Measurements from ENCODE around the gene CARD11.

Gene CARD11

GRCh38 chr7:3013975-3014792 is 29.5 kb downstream of the CARD11 start:
- no peak for DNase-seq

- DNase-seq: no peak
These were observed 32.3 kb downstream of the CARD11 start for GRCh38 chr7:3011211-3011852.

GRCh38 chr7:3010161-3010560 is 33.5 kb downstream of the CARD11 start:
- no peak for DNase-seq

- no peak for DNase-seq
These were observed 34.6 kb downstream of the CARD11 start for GRCh38 chr7:3009086-3009485.

- DNase-seq: no peak
These were observed 35.3 kb downstream of the CARD11 start for GRCh38 chr7:3008386-3008785.

GRCh38 chr7:3007696-3008095 is 36.0 kb downstream of the CARD11 start:
- no peak for DNase-seq

- DNase-seq: no peak
These were observed 38.4 kb downstream of the CARD11 start for GRCh38 chr7:3005257-3005656.

GRCh38 chr7:3003936-3004335 is 39.7 kb downstream of the CARD11 start:
- no peak for DNase-seq

- no peak for DNase-seq
These were observed 41.0 kb downstream of the CARD11 start for GRCh38 chr7:3002631-3003030.

GRCh38 chr7:3000566-3000965 is 43.1 kb downstream of the CARD11 start:
- no peak for DNase-seq

- DNase-seq: no peak
These were observed 44.6 kb downstream of the CARD11 start for GRCh38 chr7:2999078-2999500.

- no peak for DNase-seq
These were observed 46.7 kb downstream of the CARD11 start for GRCh38 chr7:2997014-2997413.

GRCh38 chr7:2996141-2996540 is 47.5 kb downstream of the CARD11 start:
- no peak for DNase-seq

- DNase-seq: no peak
These were observed 49.8 kb downstream of the CARD11 start for GRCh38 chr7:2993868-2994267.

GRCh38 chr7:2993396-2993795 is 50.3 kb downstream of the CARD11 start:
- no peak for DNase-seq

GRCh38 chr7:2990949-2991470 is 52.7 kb downstream of the CARD11 start:
- DNase-seq: no peak

GRCh38 chr7:2986561-2986960 is 57.1 kb downstream of the CARD11 start:
- no peak for DNase-seq

- DNase-seq: no peak
These were observed 57.8 kb downstream of the CARD11 start for GRCh38 chr7:2985866-2986265.

GRCh38 chr7:2984091-2984490 is 59.6 kb downstream of the CARD11 start:
- no peak for DNase-seq

- no peak for DNase-seq
These were observed 60.1 kb downstream of the CARD11 start for GRCh38 chr7:2983586-2983985.

GRCh38 chr7:2982831-2983230 is 60.8 kb downstream of the CARD11 start:
- DNase-seq: no peak

GRCh38 chr7:2982401-2982800 is 61.3 kb downstream of the CARD11 start:
- no peak for DNase-seq

GRCh38 chr7:2981103-2981480 is 62.6 kb downstream of the CARD11 start:
- no peak for DNase-seq

- peak; percentile 46 for DNase-seq
These were observed 63.1 kb downstream of the CARD11 start for GRCh38 chr7:2980401-2981102.
